ENCODE data around the gene PREX1.

PREX1 gene

DNA sequence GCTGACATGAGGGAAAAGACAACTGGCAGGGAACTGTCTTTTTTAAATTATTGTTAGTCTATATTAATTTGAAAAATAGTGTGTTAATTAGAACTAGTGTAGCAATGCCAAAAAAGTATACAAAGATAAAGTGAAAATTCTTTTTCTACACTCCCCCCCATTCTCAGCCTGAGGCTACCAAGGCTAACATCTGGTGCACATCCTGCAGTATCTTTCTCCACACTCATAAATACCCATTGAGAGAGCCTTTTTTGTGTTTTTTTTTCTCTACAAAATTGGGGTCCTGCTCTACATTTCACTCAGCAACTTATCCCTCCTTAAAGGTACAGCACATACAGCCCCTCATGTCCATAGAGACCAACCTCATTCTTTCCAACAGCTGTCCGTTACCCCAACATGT is 20.7 kb downstream of the PREX1 start:
- DNase-seq (ENCODE audit: low spot score), result no peak
- TF ChIP-seq, protein P1, sequence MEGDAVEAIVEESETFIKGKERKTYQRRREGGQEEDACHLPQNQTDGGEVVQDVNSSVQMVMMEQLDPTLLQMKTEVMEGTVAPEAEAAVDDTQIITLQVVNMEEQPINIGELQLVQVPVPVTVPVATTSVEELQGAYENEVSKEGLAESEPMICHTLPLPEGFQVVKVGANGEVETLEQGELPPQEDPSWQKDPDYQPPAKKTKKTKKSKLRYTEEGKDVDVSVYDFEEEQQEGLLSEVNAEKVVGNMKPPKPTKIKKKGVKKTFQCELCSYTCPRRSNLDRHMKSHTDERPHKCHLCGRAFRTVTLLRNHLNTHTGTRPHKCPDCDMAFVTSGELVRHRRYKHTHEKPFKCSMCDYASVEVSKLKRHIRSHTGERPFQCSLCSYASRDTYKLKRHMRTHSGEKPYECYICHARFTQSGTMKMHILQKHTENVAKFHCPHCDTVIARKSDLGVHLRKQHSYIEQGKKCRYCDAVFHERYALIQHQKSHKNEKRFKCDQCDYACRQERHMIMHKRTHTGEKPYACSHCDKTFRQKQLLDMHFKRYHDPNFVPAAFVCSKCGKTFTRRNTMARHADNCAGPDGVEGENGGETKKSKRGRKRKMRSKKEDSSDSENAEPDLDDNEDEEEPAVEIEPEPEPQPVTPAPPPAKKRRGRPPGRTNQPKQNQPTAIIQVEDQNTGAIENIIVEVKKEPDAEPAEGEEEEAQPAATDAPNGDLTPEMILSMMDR (IDR thresholded peaks at IDR 0.05; ENCODE audit: extremely low read depth, missing control alignments), result no peak

DNA sequence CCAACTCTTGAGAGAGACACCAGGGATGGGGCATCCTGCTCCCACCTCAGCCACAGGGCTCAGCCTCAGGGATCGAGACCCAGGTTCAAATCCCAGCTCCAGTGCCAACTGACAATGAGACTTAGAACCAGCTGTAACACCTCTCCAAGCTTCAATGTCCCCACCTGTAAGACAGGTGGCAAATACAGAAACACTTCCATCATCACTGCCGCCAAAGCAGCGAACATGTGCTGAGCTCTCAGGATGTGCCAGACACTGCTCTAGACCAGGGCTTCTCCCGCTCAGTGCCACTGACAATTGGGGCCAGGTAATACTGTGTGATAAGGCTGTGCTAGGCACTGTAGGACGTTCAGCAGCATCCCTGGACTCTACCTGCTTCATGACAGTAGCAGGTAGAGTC is 22.1 kb downstream of the PREX1 start:
- no peak for DNase-seq (ENCODE audit: low spot score)
- TF ChIP-seq, protein P1 (IDR thresholded peaks at IDR 0.05; ENCODE audit: extremely low read depth, missing control alignments), result no peak

DNA sequence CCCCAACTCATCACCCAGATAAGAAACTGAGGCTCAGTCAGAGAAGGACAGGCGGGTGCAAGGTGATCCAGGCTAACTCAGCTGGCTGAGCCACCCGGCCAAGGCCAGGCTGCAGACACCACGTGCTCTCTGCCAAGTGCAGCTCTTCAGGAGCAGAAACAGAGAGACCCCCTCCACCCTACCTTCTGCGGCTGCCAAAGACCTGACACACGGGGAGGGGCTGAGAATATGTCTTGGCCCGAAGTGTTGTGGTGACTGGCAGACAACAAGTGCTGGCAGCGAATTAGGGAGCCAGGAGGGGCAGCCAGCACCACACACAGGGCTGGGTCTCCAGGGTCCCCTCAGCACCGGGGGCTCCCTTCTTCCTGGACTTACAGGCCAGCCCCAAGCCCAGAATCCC is 22.5 kb downstream of the PREX1 start:
- no peak for DNase-seq (ENCODE audit: low spot score)
- TF ChIP-seq, protein P1 (IDR thresholded peaks at IDR 0.05; ENCODE audit: extremely low read depth, missing control alignments), result no peak

DNA sequence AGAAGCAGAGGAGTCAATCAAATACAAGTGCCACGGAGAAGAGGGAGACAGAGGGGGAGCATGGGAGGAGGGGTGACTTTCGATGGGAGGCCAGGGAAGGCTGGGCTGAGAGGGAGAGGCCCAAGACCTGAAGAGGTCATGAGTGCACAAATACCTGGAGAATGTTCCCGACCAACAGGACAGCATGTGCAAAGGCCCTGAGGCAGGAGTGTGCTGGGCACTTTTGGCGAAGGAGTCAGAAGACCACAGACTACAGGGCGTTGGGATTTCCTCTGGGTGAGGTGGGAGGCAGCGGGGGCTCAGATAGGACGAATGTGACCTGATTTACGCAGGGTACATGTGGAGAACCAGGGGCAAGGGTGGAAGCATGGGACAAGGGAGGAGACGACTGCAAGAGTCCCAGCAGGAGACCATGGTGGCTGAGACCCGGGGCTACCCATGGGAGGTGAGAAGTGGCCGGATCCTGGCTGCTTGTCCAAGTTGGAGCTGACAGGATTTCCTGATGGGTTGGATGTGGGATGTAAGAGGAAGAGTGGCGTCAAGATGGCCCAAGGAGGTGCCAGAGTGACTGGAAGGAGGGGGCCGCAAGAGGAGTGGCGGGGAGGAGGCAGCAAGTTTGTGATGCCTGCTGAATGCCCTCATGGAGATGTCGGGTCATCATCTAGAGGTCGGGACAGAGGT is 23.4 kb downstream of the PREX1 start:
- DNase-seq (ENCODE audit: low spot score), result no peak
- TF ChIP-seq, protein P1 (IDR thresholded peaks at IDR 0.05; ENCODE audit: extremely low read depth, missing control alignments), result no peak

DNA sequence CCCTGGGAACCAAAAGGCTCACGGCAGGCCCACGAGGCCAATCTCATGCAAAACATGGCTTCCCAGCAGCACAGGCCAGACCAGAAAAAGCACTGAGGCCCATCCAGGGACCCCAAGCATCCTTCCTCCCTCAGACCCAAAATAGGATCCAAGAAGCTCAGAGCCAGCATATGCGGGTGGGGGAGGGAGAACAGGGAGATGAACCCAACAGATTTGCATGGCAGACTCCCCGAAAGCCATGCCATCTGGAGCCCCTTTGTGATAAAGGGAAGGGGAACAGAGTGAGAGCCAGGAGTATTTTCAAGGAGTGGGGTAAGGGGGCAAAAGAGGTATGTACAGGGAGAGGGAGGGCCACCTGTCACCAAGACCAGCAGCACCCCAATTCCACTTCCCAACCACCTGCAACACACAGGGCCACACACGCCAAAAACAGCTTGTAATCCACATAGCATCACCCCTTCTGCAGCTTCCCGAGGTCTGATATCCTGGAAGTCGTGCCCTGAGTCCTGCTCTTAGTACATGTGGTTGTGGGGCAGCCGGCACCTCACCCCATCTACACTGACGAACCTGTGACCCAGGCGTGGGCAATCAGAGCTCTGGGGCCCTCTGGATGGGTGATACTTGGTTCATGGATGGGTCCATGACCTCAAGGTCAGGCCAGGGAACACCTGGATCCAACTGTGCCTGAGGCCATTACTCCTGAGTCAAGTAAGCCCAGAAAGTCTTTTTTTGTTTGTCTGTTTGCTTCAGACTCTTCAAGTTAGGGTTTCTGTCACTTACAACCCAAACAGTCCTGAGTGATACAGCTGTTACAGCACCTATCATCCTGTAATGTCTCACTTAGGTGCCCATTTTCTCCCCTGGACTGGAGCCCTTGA is 24.4 kb downstream of the PREX1 start:
- TF ChIP-seq, protein P1 (IDR thresholded peaks at IDR 0.05; ENCODE audit: extremely low read depth, missing control alignments), result no peak
- DNase-seq (ENCODE audit: low spot score), result no peak

DNA sequence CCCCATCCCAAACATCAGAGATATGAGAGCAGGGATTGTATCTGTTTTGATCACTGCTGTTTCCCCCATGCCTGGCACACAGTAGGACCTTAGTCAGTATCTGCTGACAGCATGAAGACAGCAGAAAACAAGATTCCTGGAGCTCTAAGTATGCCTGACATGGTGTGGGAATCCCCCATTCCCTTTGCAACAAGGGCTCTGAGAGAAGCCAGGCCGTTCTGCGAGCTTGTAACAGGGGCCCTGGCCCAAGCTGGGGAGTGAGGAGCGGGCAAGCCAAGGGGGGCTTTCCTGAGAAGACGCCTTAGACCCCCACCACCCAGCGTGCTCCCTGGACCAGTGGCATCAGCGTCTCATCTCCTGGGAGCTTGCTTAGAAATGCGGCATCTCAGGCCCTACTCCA is 25.2 kb downstream of the PREX1 start:
- TF ChIP-seq, protein P1 (IDR thresholded peaks at IDR 0.05; ENCODE audit: extremely low read depth, missing control alignments), result no peak
- DNase-seq (ENCODE audit: low spot score), result no peak

DNA sequence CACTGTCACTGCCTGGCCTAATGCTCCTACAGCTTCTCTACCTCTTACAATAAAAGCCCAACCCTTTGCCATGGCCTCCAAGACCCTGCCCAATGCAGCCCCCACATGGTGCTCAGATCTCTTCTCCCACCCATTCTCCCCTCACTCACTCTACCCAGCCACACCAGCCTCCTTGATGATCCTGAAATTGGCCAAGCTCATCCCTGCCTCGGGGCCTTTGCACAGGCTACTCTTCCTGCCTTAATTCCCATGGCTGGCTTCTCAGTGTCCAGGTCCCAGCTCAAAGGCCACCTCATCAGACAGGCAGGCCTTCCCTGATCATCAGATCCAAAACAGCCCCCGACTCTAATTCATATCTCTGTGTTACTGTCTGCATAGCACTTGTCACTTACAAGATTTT is 25.6 kb downstream of the PREX1 start:
- TF ChIP-seq, protein P1 (IDR thresholded peaks at IDR 0.05; ENCODE audit: extremely low read depth, missing control alignments), result no peak
- no peak for DNase-seq (ENCODE audit: low spot score)

Data from GM20000 (cell line).